Chondrocyte (in vitro differentiated cells): Measurements from ENCODE around the gene NXNL2. TPM values are rescaled to one million over a fixed set of nuclear protein-coding genes. Genes with fewer than 3 reads are reported as not detected.
A peak's percentile ranks its signal among the peaks of the same experiment; 100 is the strongest.

Experiments used
- DNase-seq: peaks from one replicate; pipeline ENCODE4 v3.0.0; 2021; ENCODE audit warnings: mixed read lengths, low spot score
- H3K27ac Mint-ChIP-seq: one replicate; pipeline ENCODE4 v1.8.0; 2021; ENCODE audit warnings: mild to moderate bottlenecking, moderate library complexity, mixed read lengths; ENCODE audit not compliant: unreplicated experiment
- H3K27me3 Mint-ChIP-seq: 2 replicates; pipeline ENCODE4 v1.8.0; 2021; ENCODE audit warnings: low read depth, mixed read lengths
- H3K36me3 Mint-ChIP-seq: 2 replicates; pipeline ENCODE4 v1.8.0; 2021; ENCODE audit warnings: low read depth, mixed read lengths
- H3K4me1 Mint-ChIP-seq: 2 replicates; pipeline ENCODE4 v1.8.0; 2021; ENCODE audit warnings: low read depth, mild to moderate bottlenecking, mixed read lengths
- H3K4me3 Mint-ChIP-seq: one replicate; pipeline ENCODE4 v1.8.0; 2021; ENCODE audit warnings: mild to moderate bottlenecking, moderate library complexity, mixed read lengths; ENCODE audit not compliant: unreplicated experiment
- H3K9me3 Mint-ChIP-seq: 2 replicates; pipeline ENCODE4 v1.8.0; 2021; ENCODE audit warnings: low read depth, mixed read lengths
- CTCF ChIP-seq: fragments of 200-600 bp; sonication (generic); IDR thresholded peaks from 2 replicates; pipeline ENCODE4 v1.5.0; 2021; ENCODE audit warnings: antibody characterized with exemption, mild to moderate bottlenecking, moderate library complexity
- total RNA-seq: library from RNA; stranded (reverse); gene quantifications from 3 replicates; pipeline ENCODE4 v1.2.1, GENCODE V29; 2021

Gene NXNL2
- total RNA-seq, 1 donor from 2014 or later = 0.50 TPM

- no peak for TF ChIP-seq CTCF
- Mint-ChIP-seq H3K4me1 (peaks cover 20% of the 10 kb centered on the region), H3K27ac (no peak overlapping the region), H3K36me3 (no peaks in the 10 kb centered on the region), H3K27me3 (no peaks in the 10 kb centered on the region), H3K9me3 (no peaks in the 10 kb centered on the region), H3K4me3 (no peak overlapping the region)
- DNase-seq = peak; percentile 57
Measured at GRCh38 chr9:88524911-88525310, 10.1 kb upstream of the NXNL2 start.

- TF ChIP-seq CTCF = no peak
- Mint-ChIP-seq H3K36me3 (no peaks in the 10 kb centered on the region), H3K4me1 (peaks cover 43% of the 10 kb centered on the region)
Measured at GRCh38 chr9:88527618-88528017, 7.4 kb upstream of the NXNL2 start.

GRCh38 chr9:88528080-88528790, 6.7 kb upstream of the NXNL2 start:
- no peak for TF ChIP-seq CTCF
- Mint-ChIP-seq H3K4me3 (no peak overlapping the region), H3K27me3 (no peaks in the 10 kb centered on the region), H3K9me3 (no peaks in the 10 kb centered on the region), H3K4me1 (peaks cover 45% of the 10 kb centered on the region), H3K27ac (no peak overlapping the region), H3K36me3 (no peaks in the 10 kb centered on the region)
- no peak for DNase-seq

More at GRCh38 chr9:88527618-88528017, 7.4 kb upstream of the NXNL2 start:
- no peak for DNase-seq
- Mint-ChIP-seq H3K4me3 (no peak overlapping the region), H3K27ac (no peak overlapping the region), H3K27me3 (no peaks in the 10 kb centered on the region), H3K9me3 (no peaks in the 10 kb centered on the region)

DNA sequence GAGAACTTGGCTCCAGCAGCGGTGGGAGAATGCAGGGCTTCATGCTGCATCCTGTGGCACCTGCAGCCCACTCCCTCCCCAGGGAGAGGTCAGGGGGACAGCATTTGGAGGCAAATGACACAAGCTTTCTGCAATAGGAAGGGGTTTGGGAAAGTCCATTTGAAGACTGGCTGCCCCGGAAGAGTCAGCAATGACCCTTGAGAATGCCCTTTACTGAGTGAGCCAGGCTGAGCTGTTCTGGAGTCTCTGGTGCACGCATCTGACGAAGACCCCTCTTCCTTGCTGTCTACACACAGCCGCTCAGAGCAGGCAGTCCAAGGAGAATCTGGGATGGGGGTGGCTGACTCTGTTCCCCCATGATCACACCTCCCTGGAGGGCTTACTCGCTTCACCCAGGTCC, 5.5 kb upstream of the NXNL2 start:
- DNase-seq = no peak
- no peaks in the 10 kb centered on the region for H3K27me3 Mint-ChIP-seq
- peak overlapping the region; percentile 84 for H3K27ac Mint-ChIP-seq
- H3K4me3 Mint-ChIP-seq = no peak overlapping the region
- H3K4me1 Mint-ChIP-seq = peaks cover 50% of the 10 kb centered on the region
- H3K9me3 Mint-ChIP-seq = no peaks in the 10 kb centered on the region
- no peak for TF ChIP-seq CTCF
- no peaks in the 10 kb centered on the region for H3K36me3 Mint-ChIP-seq

DNA sequence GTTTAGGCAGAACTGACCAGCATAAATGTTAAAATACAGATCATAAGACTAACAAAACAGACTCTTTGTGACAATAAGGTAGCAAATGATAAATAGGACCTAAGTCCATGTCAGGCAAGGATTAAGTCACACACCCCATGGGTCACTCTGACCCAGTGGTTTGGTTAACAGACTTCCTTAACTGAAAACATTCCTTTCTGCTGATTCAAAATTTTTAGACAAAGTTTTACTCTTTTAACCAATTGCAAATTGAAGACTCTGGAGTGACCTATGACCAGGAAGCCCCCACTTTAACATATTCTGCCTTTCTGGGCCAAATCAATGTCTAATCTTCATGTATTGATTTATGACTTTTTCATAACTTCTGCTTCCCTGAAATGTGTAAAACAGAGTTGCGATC, 4.9 kb upstream of the NXNL2 start:
- Mint-ChIP-seq H3K9me3 (no peaks in the 10 kb centered on the region), H3K27ac (peak overlapping the region; percentile 84), H3K4me1 (peaks cover 50% of the 10 kb centered on the region), H3K27me3 (no peaks in the 10 kb centered on the region), H3K4me3 (no peak overlapping the region), H3K36me3 (no peaks in the 10 kb centered on the region)
- TF ChIP-seq CTCF = no peak
- DNase-seq = no peak
